Spleen (tissue), 11 donors: ENCODE data around the gene NCK2. TPM values are rescaled to one million over a fixed set of nuclear protein-coding genes. Genes with fewer than 3 reads are reported as not detected.

Experiments used
- DNase-seq: peaks from one replicate; pipeline ENCODE4 v3.0.0-alpha.2; 2020
- H3K27ac ChIP-seq, 8 donors: fragments of 200-600 bp; sonication (generic) in 7 of 8; 1 replicate in 4 of 8; 2 replicates in 4 of 8; pipeline versions ENCODE4 v1.5.0 to v1.8.0; 2016 to 2021; ENCODE audit warnings: inconsistent platforms in 4 of 8, mild to moderate bottlenecking in 4 of 8, moderate library complexity in 1 of 8
- H3K27me3 ChIP-seq, 7 donors: fragments of 200-600 bp; sonication (generic) in 6 of 7; replicated peaks in 1 of 7; 1 replicate in 4 of 7; 2 replicates in 3 of 7; pipeline versions ENCODE4 v1.5.0 to v1.8.0; 2016 to 2021; ENCODE audit warnings: inconsistent platforms in 3 of 7, mild to moderate bottlenecking in 1 of 7
- H3K36me3 ChIP-seq, 6 donors: fragments of 200-600 bp; sonication (generic) in 5 of 6; 1 replicate in 4 of 6; 2 replicates in 2 of 6; pipeline versions ENCODE4 v1.5.0 to v1.8.0; 2016 to 2021; ENCODE audit warnings: inconsistent platforms in 2 of 6
- H3K4me1 ChIP-seq, 6 donors: fragments of 200-600 bp; sonication (generic) in 5 of 6; 1 replicate in 3 of 6; 2 replicates in 3 of 6; pipeline versions ENCODE4 v1.5.0 to v1.8.0; 2016 to 2021; ENCODE audit warnings: inconsistent platforms in 3 of 6
- H3K4me3 ChIP-seq, 8 donors: fragments of 200-600 bp; sonication (generic) in 7 of 8; 1 replicate in 4 of 8; 2 replicates in 4 of 8; pipeline versions ENCODE4 v1.5.0 to v1.8.0; 2016 to 2021; ENCODE audit warnings: inconsistent platforms in 4 of 8, mild to moderate bottlenecking in 4 of 8, moderate library complexity in 2 of 8
- H3K9me3 ChIP-seq, 8 donors: fragments of 200-600 bp; sonication (generic) in 7 of 8; 1 replicate in 4 of 8; 2 replicates in 4 of 8; pipeline versions ENCODE4 v1.5.0 to v1.8.0; 2016 to 2021; ENCODE audit warnings: inconsistent platforms in 4 of 8
- CTCF ChIP-seq, 11 experiments: fragments of 200-600 bp in 7 of 11; fragments of 450-650 bp in 4 of 11; sonication (generic) in 4 of 11; IDR thresholded peaks in 8 of 11; conservative IDR thresholded peaks in 3 of 11; 1 replicate in 7 of 11; 2 replicates in 4 of 11; pipeline versions ENCODE4 v1.4.0 to v1.8.0; 2016 to 2021; ENCODE audit warnings: antibody characterized with exemption in 11 of 11, inconsistent platforms in 4 of 11, mild to moderate bottlenecking in 1 of 11
- POLR2A ChIP-seq, 3 donors: fragments of 450-650 bp; IDR thresholded peaks; one replicate each; pipeline ENCODE4 v1.5.1; 2017; ENCODE audit warnings: antibody characterized with exemption in 3 of 3, mild to moderate bottlenecking in 1 of 3
- POLR2AphosphoS5 ChIP-seq, 3 donors: sonication (generic); formaldehyde crosslinking; IDR thresholded peaks; one replicate each; pipeline ENCODE4 v1.5.1; 2017; ENCODE audit warnings: antibody characterized with exemption in 3 of 3
- WGBS, 5 donors: extraction: QIAGEN DNeasy Blood & Tissue Kit in 3 of 5; methylation state at CpG; one replicate each; pipeline versions ENCODE4 v1.1.5 to v1.1.7; 2013 to 2018; 5-methylcytosine and 5-hydroxymethylcytosine counted together
- intact Hi-C: fragments of 100-400 bp; cut with DNase I; formaldehyde crosslinking; loops from one replicate; pipeline ENCODE4 v1.15.0; 2023; ENCODE audit warnings: low total_unique reads
- polyA plus RNA-seq, 3 donors: library from polyadenylated mRNA; stranded (reverse); fragments of 200-250 nt; gene quantifications; one replicate each; pipeline ENCODE4 v1.2.1, GENCODE V29; 2013
- total RNA-seq, 7 donors: library from RNA; depleted of rRNA in 3 of 7; stranded (reverse); fragments of >200 nt in 3 of 7; fragmentation: NEBNext Ultra II Directional in 4 of 7; extraction: Animal tissue kit (Norgen Biotek cat#: 25700) in 4 of 7; gene quantifications; one replicate each; pipeline versions ENCODE4 v1.1.0 to v1.2.1, GENCODE V29; 2016 to 2021
- donor health status: healthy with polysubstance abuse.
- donor health status: DM: no; HTN: no; CAD: no; lungs with moderate emphysema.
- donor health status: DM: no; HTN: no; CAD: no.
- donor health status: Bipolar disorder and iron deficiency.
- donor health status: healthy.
- donor health status: DM: no; HTN: no; CAD: no.
- donor health status: DM: yes; HTN: yes; CAD: no.

The NCK2 gene
- total and polyA plus RNA-seq, 10 donors, result 21.5 to 106 (median 62.6) TPM

GRCh38 chr2:105924271-105924670 is 179.6 kb downstream of the NCK2 start:
- H3K27me3 ChIP-seq, result no peaks in the 10 kb centered on the region
- H3K27ac ChIP-seq, result no peak overlapping the region
- WGBS, 5 donors, result 80 to 93% (median 89%) methylated on average over 6 of the region's 6 CpGs
- TF ChIP-seq POLR2A (IDR thresholded peaks at IDR 0.05) (no peak), CTCF (IDR thresholded peaks at IDR 0.05 in 8 of 11, conservative IDR thresholded peaks at IDR 0.05 in 3 of 11) (no peak), POLR2AphosphoS5 (IDR thresholded peaks at IDR 0.05) (no peak)
- no peak overlapping the region for H3K4me3 ChIP-seq
- no peak for DNase-seq
- peaks cover 0 to 14% (median 3%) of the 10 kb centered on the region in 8 donors for H3K9me3 ChIP-seq
- H3K36me3 ChIP-seq, result no peaks in the 10 kb centered on the region
- peaks cover 0 to 27% (median 9%) of the 10 kb centered on the region in 6 donors for H3K4me1 ChIP-seq
- intact Hi-C loops, result no loop called here

GRCh38 chr2:105924932-105925331 is 180.2 kb downstream of the NCK2 start:
- TF ChIP-seq POLR2AphosphoS5 (IDR thresholded peaks at IDR 0.05), result no peak
- TF ChIP-seq POLR2A (IDR thresholded peaks at IDR 0.05), result no peak
- TF ChIP-seq CTCF (IDR thresholded peaks at IDR 0.05 in 8 of 11, conservative IDR thresholded peaks at IDR 0.05 in 3 of 11), result no peak
- no peaks in the 10 kb centered on the region for H3K27me3 ChIP-seq
- peaks cover 0 to 14% (median 3%) of the 10 kb centered on the region in 8 donors for H3K9me3 ChIP-seq
- WGBS, 5 donors, result 85 to 98% (median 89%) methylated on average over 3 of the region's 3 CpGs
- no peak for DNase-seq
- no peak overlapping the region for H3K27ac ChIP-seq
- intact Hi-C loops, result no loop called here
- no peaks in the 10 kb centered on the region for H3K36me3 ChIP-seq
- peaks cover 0 to 32% (median 12%) of the 10 kb centered on the region in 6 donors for H3K4me1 ChIP-seq
- H3K4me3 ChIP-seq, result no peak overlapping the region

GRCh38 chr2:105925390-105925789 is 180.7 kb downstream of the NCK2 start:
- Histone ChIP-seq H3K4me3 (no peak overlapping the region), H3K27me3 (no peaks in the 10 kb centered on the region), H3K4me1 (peaks cover 0 to 35% (median 14%) of the 10 kb centered on the region in 6 donors), H3K27ac (no peak overlapping the region), H3K9me3 (peaks cover 0 to 14% (median 3%) of the 10 kb centered on the region in 8 donors), H3K36me3 (no peaks in the 10 kb centered on the region)
- WGBS, 5 donors, result 83 to 96% (median 91%) methylated on average over 6 of the region's 6 CpGs
- no peak for DNase-seq
- intact Hi-C loops, result no loop called here
- no peak for TF ChIP-seq POLR2AphosphoS5 (IDR thresholded peaks at IDR 0.05)
- TF ChIP-seq CTCF (IDR thresholded peaks at IDR 0.05 in 8 of 11, conservative IDR thresholded peaks at IDR 0.05 in 3 of 11), result no peak
- no peak for TF ChIP-seq POLR2A (IDR thresholded peaks at IDR 0.05)

GRCh38 chr2:105926960-105927678 is 182.4 kb downstream of the NCK2 start:
- no peaks in the 10 kb centered on the region for H3K36me3 ChIP-seq
- TF ChIP-seq POLR2A (IDR thresholded peaks at IDR 0.05) (no peak), POLR2AphosphoS5 (IDR thresholded peaks at IDR 0.05) (peak in 1 of 3 donors; percentile 26)
- H3K9me3 ChIP-seq, result peaks cover 0 to 3% (median under 1%) of the 10 kb centered on the region in 8 donors
- H3K27ac ChIP-seq, result peak overlapping the region in 6 of 8 donors; percentile 10 to 64 (median 40)
- H3K4me1 ChIP-seq, result peaks cover 0 to 35% (median 14%) of the 10 kb centered on the region in 6 donors
- DNase-seq, result peak; percentile 80
- no peak overlapping the region for H3K4me3 ChIP-seq
- WGBS, 5 donors, result 81 to 88% (median 85%) methylated on average over 3 of the region's 3 CpGs
- no peaks in the 10 kb centered on the region for H3K27me3 ChIP-seq
- intact Hi-C loops, result no loop called here
